ENCODE measurements around the gene PGM2.
"Not testable (repeated sequence)": the region's sequence is repeated elsewhere in the genome, so short reads cannot be mapped to it uniquely, and the experiment has no call there.

PGM2 gene

GRCh38 chr4:37818752-37819151 is 7.7 kb upstream of the PGM2 start:
- TF ChIP-seq, protein P1, sequence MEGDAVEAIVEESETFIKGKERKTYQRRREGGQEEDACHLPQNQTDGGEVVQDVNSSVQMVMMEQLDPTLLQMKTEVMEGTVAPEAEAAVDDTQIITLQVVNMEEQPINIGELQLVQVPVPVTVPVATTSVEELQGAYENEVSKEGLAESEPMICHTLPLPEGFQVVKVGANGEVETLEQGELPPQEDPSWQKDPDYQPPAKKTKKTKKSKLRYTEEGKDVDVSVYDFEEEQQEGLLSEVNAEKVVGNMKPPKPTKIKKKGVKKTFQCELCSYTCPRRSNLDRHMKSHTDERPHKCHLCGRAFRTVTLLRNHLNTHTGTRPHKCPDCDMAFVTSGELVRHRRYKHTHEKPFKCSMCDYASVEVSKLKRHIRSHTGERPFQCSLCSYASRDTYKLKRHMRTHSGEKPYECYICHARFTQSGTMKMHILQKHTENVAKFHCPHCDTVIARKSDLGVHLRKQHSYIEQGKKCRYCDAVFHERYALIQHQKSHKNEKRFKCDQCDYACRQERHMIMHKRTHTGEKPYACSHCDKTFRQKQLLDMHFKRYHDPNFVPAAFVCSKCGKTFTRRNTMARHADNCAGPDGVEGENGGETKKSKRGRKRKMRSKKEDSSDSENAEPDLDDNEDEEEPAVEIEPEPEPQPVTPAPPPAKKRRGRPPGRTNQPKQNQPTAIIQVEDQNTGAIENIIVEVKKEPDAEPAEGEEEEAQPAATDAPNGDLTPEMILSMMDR (IDR thresholded peaks at IDR 0.05; ENCODE audit: low read depth, low read length): no peak
- no peak overlapping the region for H3K4me3 ChIP-seq (ENCODE audit: low read depth, low read length)

GRCh38 chr4:37820458-37820857 is 6.0 kb upstream of the PGM2 start:
- not testable (repeated sequence) for H3K4me3 ChIP-seq (ENCODE audit: low read depth, low read length)

- TF ChIP-seq, protein P1 (IDR thresholded peaks at IDR 0.05; ENCODE audit: low read depth, low read length): no peak
- H3K4me3 ChIP-seq (ENCODE audit: low read depth, low read length): no peak overlapping the region
Measured at GRCh38 chr4:37821953-37822605, 4.4 kb upstream of the PGM2 start.

- H3K4me3 ChIP-seq (ENCODE audit: low read depth, low read length): peak overlapping the region; percentile 90
Measured at GRCh38 chr4:37825501-37825900, 985 bp upstream of the PGM2 start.

GRCh38 chr4:37825968-37826294 is 555 bp upstream of the PGM2 start:
- TF ChIP-seq, protein P1 (IDR thresholded peaks at IDR 0.05; ENCODE audit: low read depth, low read length): no peak
- H3K4me3 ChIP-seq (ENCODE audit: low read depth, low read length): peak overlapping the region; percentile 90

GRCh38 chr4:37827030-37827685 is 672 bp downstream of the PGM2 start:
- TF ChIP-seq, protein P1 (IDR thresholded peaks at IDR 0.05; ENCODE audit: low read depth, low read length): no peak
- peak overlapping the region; percentile 90 for H3K4me3 ChIP-seq (ENCODE audit: low read depth, low read length)

GRCh38 chr4:37827802-37828321 is 1.4 kb downstream of the PGM2 start:
- TF ChIP-seq, protein P1 (IDR thresholded peaks at IDR 0.05; ENCODE audit: low read depth, low read length): no peak
- peak overlapping the region; percentile 90 for H3K4me3 ChIP-seq (ENCODE audit: low read depth, low read length)

DNA sequence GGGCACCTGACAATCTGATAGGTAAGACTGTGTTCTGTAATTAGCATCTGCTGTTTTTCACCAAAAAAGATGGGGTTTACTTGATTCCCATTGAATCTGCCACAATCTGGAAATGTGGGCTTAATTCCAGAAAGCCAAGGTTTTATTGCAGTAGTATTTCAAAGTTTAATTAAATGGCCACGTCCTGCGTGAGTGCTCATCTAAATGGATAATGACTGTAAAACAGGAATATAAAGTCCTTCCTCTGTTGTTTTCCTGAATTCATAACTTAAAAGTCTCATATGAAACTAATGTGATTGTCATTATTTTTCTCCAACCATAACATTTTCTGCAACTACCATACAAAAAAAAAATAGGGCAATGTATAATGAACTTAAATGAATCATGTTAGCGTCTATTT is 2.4 kb downstream of the PGM2 start:
- TF ChIP-seq, protein P1 (IDR thresholded peaks at IDR 0.05; ENCODE audit: low read depth, low read length): no peak
- no peak overlapping the region for H3K4me3 ChIP-seq (ENCODE audit: low read depth, low read length)
